A549 (cell line): ENCODE measurements around the gene RAB6C. TPM values are rescaled to one million over a fixed set of nuclear protein-coding genes. Genes with fewer than 3 reads are reported as not detected.
A peak's percentile ranks its signal among the peaks of the same experiment; 100 is the strongest.
"Not testable (repeated sequence)": the region's sequence is repeated elsewhere in the genome, so short reads cannot be mapped to it uniquely, and the experiment has no call there.

Experiments used
- ATAC-seq, 2 experiments: fragments of 200-7000 bp in 1 of 2; fragments of >200 bp in 1 of 2; cut with Nextera tagmentation in 1 of 2; cut with Tn5 transposase in 1 of 2; 3 replicates each; pipeline versions ENCODE4 v1.8.0 to v1.9.1; 2018 to 2020; ENCODE audit warnings: mild to moderate bottlenecking in 1 of 2, moderate library complexity in 1 of 2
- CTCF ChIA-PET: fragments of 300-600 bp; sonication (Branson Sonifier 250); formaldehyde crosslinking; extraction: SDS; loops from one replicate; lab custom pipeline; 2021; ENCODE audit warnings: antibody characterized with exemption, inconsistent platforms; lab: Yijun Ruan, JAX
- POLR2A ChIA-PET: fragments of 350-600 bp; formaldehyde crosslinking; extraction: SDS; loops from one replicate; lab custom pipeline; 2021; ENCODE audit warnings: antibody characterized with exemption, inconsistent platforms; lab: Yijun Ruan, JAX
- DNase-seq, 2 experiments: peaks; one replicate each; pipeline versions ENCODE4 v3.0.0 to v3.0.0-alpha.2; 2011 to 2016; ENCODE audit warnings: low read depth in 1 of 2, low spot score in 1 of 2
- FAIRE-seq: peaks from 2 replicates; lab custom pipeline; 2011; peaks lifted over from hg19 to GRCh38; lab: Jason Lieb, UNC
- H3K27ac ChIP-seq, 2 experiments: fragments of >200 bp; sonication (Bioruptor Twin); formaldehyde crosslinking; 3 replicates each; pipeline ENCODE4 v1.5.1; 2016 to 2017
- H3K4me1 ChIP-seq: fragments of >200 bp; sonication (Bioruptor Twin); formaldehyde crosslinking; 3 replicates; pipeline ENCODE4 v1.6.1; 2016
- H3K4me2 ChIP-seq: fragments of >200 bp; sonication (Bioruptor Twin); formaldehyde crosslinking; 3 replicates; pipeline ENCODE4 v1.6.1; 2016
- H3K4me3 ChIP-seq: fragments of >200 bp; sonication (Bioruptor Twin); formaldehyde crosslinking; 3 replicates; pipeline ENCODE4 v1.5.1; 2016
- H3K9me3 ChIP-seq: fragments of >200 bp; sonication (Bioruptor Twin); formaldehyde crosslinking; 3 replicates; pipeline ENCODE4 v1.6.1; 2016
- BHLHE40 ChIP-seq: IDR thresholded peaks from 2 replicates; pipeline ENCODE4 v1.6.1; 2012; ENCODE audit warnings: low read depth, low read length, inconsistent platforms
- E2F6 ChIP-seq: IDR thresholded peaks from 2 replicates; pipeline ENCODE4 v1.6.1; 2012; ENCODE audit warnings: low read depth, borderline replicate concordance
- EHMT2 ChIP-seq: fragments of 200-600 bp; sonication (generic); IDR thresholded peaks from 2 replicates; pipeline ENCODE4 v1.6.1; 2016; ENCODE audit warnings: antibody characterized with exemption, low read depth, mild to moderate bottlenecking, moderate library complexity
- GATA3 ChIP-seq: IDR thresholded peaks from 2 replicates; pipeline ENCODE4 v1.6.1; 2012; ENCODE audit warnings: borderline replicate concordance
- HDAC2 ChIP-seq: fragments of 200-600 bp; sonication (generic); IDR thresholded peaks from 2 replicates; pipeline ENCODE4 v1.6.1; 2016
- HES2 ChIP-seq: fragments of >200 bp; sonication (Bioruptor Twin); formaldehyde crosslinking; IDR thresholded peaks from 2 replicates; pipeline ENCODE4 v1.6.1; 2016
- HOXA7 ChIP-seq: fragments of 250-450 bp; sonication (Bioruptor Pico); IDR thresholded peaks from 2 replicates; pipeline ENCODE4 v1.5.0; 2020; ENCODE audit warnings: mild to moderate bottlenecking, moderate library complexity
- KDM5A ChIP-seq: fragments of 200-600 bp; sonication (generic); IDR thresholded peaks from 2 replicates; pipeline ENCODE4 v1.6.1; 2016; ENCODE audit warnings: antibody characterized with exemption, mild to moderate bottlenecking
- MAFK ChIP-seq: fragments of 450-650 bp; IDR thresholded peaks from 2 replicates; pipeline ENCODE4 v1.6.1; 2014; ENCODE audit not compliant: partially characterized antibody
- MAZ ChIP-seq: fragments of 150-350 bp; IDR thresholded peaks from 2 replicates; pipeline ENCODE4 v1.6.1; 2014; ENCODE audit warnings: antibody characterized with exemption, low read depth, low read length, borderline replicate concordance
- NPAS2 ChIP-seq: fragments of 250-450 bp; sonication (Bioruptor Pico); IDR thresholded peaks from 2 replicates; pipeline ENCODE4 v1.8.0; 2022; ENCODE audit warnings: mild to moderate bottlenecking, moderate library complexity, borderline replicate concordance
- RCOR1 ChIP-seq: fragments of 150-350 bp; IDR thresholded peaks from 2 replicates; pipeline ENCODE4 v1.6.1; 2014; ENCODE audit warnings: antibody characterized with exemption, low read length, low read depth
- ZC3H11A ChIP-seq: fragments of 450-650 bp; IDR thresholded peaks from 2 replicates; pipeline ENCODE4 v1.6.1; 2014; ENCODE audit warnings: antibody characterized with exemption, mild to moderate bottlenecking
- ZNF302 ChIP-seq: fragments of 250-450 bp; sonication (Bioruptor Pico); IDR thresholded peaks from 2 replicates; pipeline ENCODE4 v1.9.0; 2021; ENCODE audit warnings: inconsistent platforms, mild to moderate bottlenecking, moderate library complexity
- WGBS: methylation state at CpG from one replicate; pipeline ENCODE4 v1.1.6; 2017; ENCODE audit errors: missing lambda C conversion rate; 5-methylcytosine and 5-hydroxymethylcytosine counted together
- polyA minus RNA-seq: library from RNA; depleted of rRNA, polyadenylated mRNA; stranded (reverse); fragments of >200 nt; gene quantifications from 2 replicates; pipeline ENCODE4 v1.2.3, GENCODE V29; 2011; rRNA and poly(A)+ RNA removed
- polyA plus RNA-seq, 4 experiments: library from polyadenylated mRNA; depleted of rRNA in 3 of 4; stranded (reverse); fragments of >200 nt; fragmentation: RNase III in 1 of 4; extraction: RNeasy Plus Mini Kit Qiagen cat#74134 plus additional on column Dnase treatment in 1 of 4; gene quantifications; 2 replicates in 3 of 4; 3 replicates in 1 of 4; pipeline ENCODE4 v1.2.3, GENCODE V29; 2011 to 2017

The RAB6C gene
- polyA plus RNA-seq (2011; rRNA removed) (not detected in 2 replicates), polyA plus RNA-seq (2017; fragmentation: RNase III; extraction: RNeasy Plus Mini Kit Qiagen cat#74134 plus additional on column Dnase treatment) (0.05 to 0.07 TPM (median 0.06 TPM) in 3 replicates), polyA minus RNA-seq (not detected in 2 replicates)
- not detected in 2 replicates for polyA plus RNA-seq (2012; cell fraction: cytosol; rRNA removed)
- not detected in 2 replicates for polyA plus RNA-seq (2012; cell fraction: nucleus; rRNA removed)

- H3K9me3 ChIP-seq, DNase-seq, H3K27ac ChIP-seq, H3K4me3 ChIP-seq, H3K4me2 ChIP-seq, POLR2A ChIA-PET, H3K4me1 ChIP-seq, CTCF ChIA-PET, FAIRE-seq: not testable (repeated sequence)
- 92% methylated on average over 16 of the region's 54 CpGs for WGBS
- ATAC-seq: peak; percentile 47 to 53; a peak in 4 of 6 replicates
These were observed at the start of gene RAB6C for GRCh38 chr2:129979629-129980155. RAB6C (plus strand) TSS chr2:129979666; CDS start chr2:129980116, 450 bp downstream.

GRCh38 chr2:129930451-129930850 is 49.0 kb upstream of the RAB6C start:
- POLR2A ChIA-PET: no interaction called here
- no peak overlapping the region for H3K4me2 ChIP-seq
- DNase-seq (no peak), FAIRE-seq (no peak), ATAC-seq (no peak)
- no peaks in the 10 kb centered on the region for H3K4me1 ChIP-seq
- H3K27ac ChIP-seq: no peak overlapping the region
- WGBS: 35% methylated on average over 6 of the region's 6 CpGs
- TF ChIP-seq EHMT2: no peak
- CTCF ChIA-PET: no interaction called here
- no peaks in the 10 kb centered on the region for H3K9me3 ChIP-seq
- no peak overlapping the region for H3K4me3 ChIP-seq

- peak in 1 of 2 experiments; percentile 62; a peak in 1 of 6 replicates for ATAC-seq
- FAIRE-seq, H3K4me2 ChIP-seq, H3K9me3 ChIP-seq, H3K4me1 ChIP-seq, DNase-seq, H3K27ac ChIP-seq, CTCF ChIA-PET, POLR2A ChIA-PET, H3K4me3 ChIP-seq: not testable (repeated sequence)
- 20% methylated on average over 6 of the region's 8 CpGs for WGBS
These were observed 46.1 kb upstream of the RAB6C start for GRCh38 chr2:129933387-129933786.

GRCh38 chr2:129934044-129934822 is 45.2 kb upstream of the RAB6C start:
- 31% methylated on average over 3 of the region's 41 CpGs for WGBS
- Histone ChIP-seq H3K9me3 (no peaks in the 10 kb centered on the region), H3K4me1 (no peaks in the 10 kb centered on the region), H3K27ac (no peak overlapping the region), H3K4me2 (peak overlapping the region; percentile 28; the same call in 2 of the 3 replicates), H3K4me3 (no peak overlapping the region)
- TF ChIP-seq ZNF302 (CRISPR knock-in tag): no peak
- TF ChIP-seq RCOR1: no peak
- TF ChIP-seq NPAS2: no peak
- no peak for TF ChIP-seq E2F6
- no peak for TF ChIP-seq HES2
- TF ChIP-seq EHMT2: no peak
- ChIA-PET CTCF (no interaction called here), POLR2A (no interaction called here)
- FAIRE-seq (no peak), ATAC-seq (peak; percentile 58 to 63; a peak in 3 of 6 replicates), DNase-seq (no peak)

GRCh38 chr2:129935118-129935517 is 44.3 kb upstream of the RAB6C start:
- no peak overlapping the region for H3K4me3 ChIP-seq
- ATAC-seq (no peak), FAIRE-seq (no peak), DNase-seq (no peak)
- no peak overlapping the region for H3K4me2 ChIP-seq
- ChIA-PET POLR2A (no interaction called here), CTCF (no interaction called here)
- 0% methylated on average over 1 of the region's 1 CpG for WGBS
- no peak for TF ChIP-seq HOXA7 (CRISPR knock-in tag)
- no peak for TF ChIP-seq BHLHE40
- no peak for TF ChIP-seq GATA3
- TF ChIP-seq MAZ: no peak
- TF ChIP-seq MAFK: no peak
- TF ChIP-seq HDAC2: no peak
- no peak for TF ChIP-seq KDM5A
- TF ChIP-seq ZC3H11A: no peak
- no peaks in the 10 kb centered on the region for H3K4me1 ChIP-seq
- no peak overlapping the region for H3K27ac ChIP-seq
- no peaks in the 10 kb centered on the region for H3K9me3 ChIP-seq
